HG02870 (cell line): ENCODE results near the gene APOC4.
"Not testable (repeated sequence)": the region's sequence is repeated elsewhere in the genome, so short reads cannot be mapped to it uniquely, and the experiment has no call there.

Source experiments
- ATAC-seq: cut with Tn5 transposase; IDR thresholded peaks from one replicate; pipeline ENCODE4 v1.9.1; 2021; ENCODE audit warnings: mild to moderate bottlenecking, moderate library complexity; ENCODE audit not compliant: unreplicated experiment

The APOC4 gene

GRCh38 chr19:44957526-44957925, 15.5 kb downstream of the APOC4 start:
- no peak for ATAC-seq

DNA sequence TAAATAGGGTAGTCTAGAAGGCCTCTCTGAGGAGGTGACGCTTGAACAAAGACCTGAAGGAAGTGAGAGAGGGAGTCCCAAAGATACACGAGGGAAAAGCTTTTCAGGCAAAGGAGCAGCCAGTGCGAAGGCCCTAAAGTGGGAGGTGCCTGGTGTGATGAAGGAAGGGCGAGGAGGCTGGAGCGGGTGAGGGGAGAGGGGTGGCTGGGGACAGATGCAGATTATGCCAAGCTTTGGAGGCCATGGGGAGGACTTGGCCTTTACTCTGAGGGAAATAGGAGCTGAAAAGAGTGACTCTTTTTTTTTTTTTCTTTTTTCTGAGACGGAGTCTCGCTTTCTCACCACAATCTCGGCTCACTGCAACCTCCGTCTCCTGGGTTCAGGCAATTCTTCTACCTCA, 16.1 kb downstream of the APOC4 start:
- ATAC-seq: no peak

DNA sequence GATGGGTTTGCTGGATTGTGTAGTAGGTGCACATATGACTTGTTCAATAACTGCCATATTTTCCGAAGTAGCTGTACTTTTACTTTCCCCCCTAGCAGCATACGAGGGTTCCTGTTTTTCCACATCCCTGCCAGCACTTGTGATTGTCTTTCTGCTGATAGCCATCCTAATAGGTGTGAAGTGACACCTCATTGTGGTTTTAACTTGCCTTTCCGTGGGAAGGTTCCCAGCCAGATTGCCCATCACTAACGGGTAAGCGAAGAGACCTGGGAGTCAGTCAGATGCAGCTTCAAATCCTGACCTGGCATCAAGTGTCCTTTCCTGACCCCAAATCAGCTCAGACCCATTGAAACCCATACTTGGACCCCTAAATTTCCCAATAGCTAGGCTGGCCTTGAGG, 17.7 kb downstream of the APOC4 start:
- no peak for ATAC-seq

GRCh38 chr19:44960906-44961728, 19.1 kb downstream of the APOC4 start:
- no peak for ATAC-seq

GRCh38 chr19:44961821-44962220, 19.8 kb downstream of the APOC4 start:
- no peak for ATAC-seq

- ATAC-seq: no peak
Measured at GRCh38 chr19:44968118-44968517, 26.1 kb downstream of the APOC4 start.

DNA sequence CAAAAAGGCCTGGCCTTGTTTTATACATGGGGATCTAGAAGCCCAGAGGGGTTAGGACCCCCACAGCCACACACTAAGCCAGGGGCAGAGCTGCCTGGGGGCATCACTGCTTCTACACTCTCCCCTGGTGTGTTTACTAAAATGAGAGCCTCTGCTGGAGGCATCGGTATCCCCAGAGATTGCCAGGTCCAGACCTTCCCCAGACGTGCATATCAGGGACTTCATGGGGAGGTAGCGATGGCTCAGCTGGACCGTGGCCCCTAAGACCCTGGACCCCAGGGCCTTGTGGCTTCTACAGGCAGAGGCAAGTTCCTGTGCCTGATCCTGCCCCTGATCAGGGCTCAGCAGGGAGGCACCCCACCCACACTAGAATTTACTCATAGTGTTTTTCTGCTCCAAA, 26.6 kb downstream of the APOC4 start:
- ATAC-seq: no peak

GRCh38 chr19:44969437-44969836, 27.4 kb downstream of the APOC4 start:
- no peak for ATAC-seq

DNA sequence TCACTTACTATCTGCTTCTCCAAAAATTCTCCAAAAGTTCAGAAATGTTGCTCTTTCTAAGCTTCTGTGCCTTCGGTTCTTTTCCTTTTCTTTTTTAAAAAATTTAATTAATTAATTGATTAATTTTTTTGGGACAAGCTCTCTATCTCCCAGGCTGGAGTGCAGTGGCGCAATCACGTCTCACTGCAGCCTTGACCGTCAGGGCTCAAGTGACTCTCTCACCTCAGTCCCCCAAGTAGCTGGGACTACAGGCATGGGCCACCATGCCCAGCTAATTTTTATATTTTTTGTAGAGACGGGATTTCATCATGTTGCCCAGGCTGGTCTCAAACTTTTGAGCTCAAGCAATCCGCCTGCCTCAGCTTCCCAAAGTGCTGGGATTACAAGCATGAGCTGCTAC, 29.4 kb downstream of the APOC4 start:
- ATAC-seq: not testable (repeated sequence)

GRCh38 chr19:44972802-44973201, 30.8 kb downstream of the APOC4 start:
- ATAC-seq: no peak

DNA sequence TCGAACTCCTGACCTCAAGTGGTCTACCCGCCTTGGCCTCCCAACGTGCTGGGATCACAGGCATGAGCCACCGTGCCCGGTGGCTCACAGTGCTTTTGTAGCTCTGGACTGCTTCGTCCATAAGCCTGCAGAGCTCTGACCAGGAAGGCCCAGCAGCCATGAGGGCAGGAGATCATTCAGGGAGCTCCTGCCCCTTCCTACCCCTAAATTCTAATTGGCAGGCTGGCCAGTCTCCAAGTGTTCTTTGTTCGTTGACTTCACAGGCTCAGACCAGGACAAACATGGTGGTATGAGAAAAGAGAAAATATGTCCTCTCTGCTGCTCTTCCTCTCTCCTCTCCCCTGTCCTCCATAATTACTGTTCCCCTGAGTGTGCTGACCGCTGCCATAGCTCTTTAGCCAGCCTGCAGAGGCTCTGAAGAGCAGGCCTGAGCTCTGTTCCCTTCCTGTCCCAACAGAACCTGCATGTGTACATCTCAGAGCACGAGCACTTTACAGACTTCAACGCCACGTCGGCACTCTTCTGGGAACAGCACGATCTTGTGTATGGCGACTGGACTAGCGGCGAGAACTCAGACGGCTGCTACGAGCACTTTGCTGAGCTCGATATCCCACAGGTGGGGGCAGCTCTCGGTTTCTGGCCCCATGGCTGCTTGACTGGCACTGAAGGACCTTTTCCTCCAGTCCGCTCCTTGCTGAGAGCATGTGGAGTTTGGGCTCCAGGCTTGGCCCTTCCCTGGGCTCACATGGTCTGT, 32.1 kb downstream of the APOC4 start:
- no peak for ATAC-seq

GRCh38 chr19:44974857-44975256, 32.8 kb downstream of the APOC4 start:
- no peak for ATAC-seq

- no peak for ATAC-seq
Measured at GRCh38 chr19:44975444-44975843, 33.4 kb downstream of the APOC4 start.

- no peak for ATAC-seq
Measured at GRCh38 chr19:44984005-44984404, 42.0 kb downstream of the APOC4 start.

GRCh38 chr19:44985445-44985844, 43.4 kb downstream of the APOC4 start:
- ATAC-seq: no peak

GRCh38 chr19:44986389-44986788, 44.4 kb downstream of the APOC4 start:
- no peak for ATAC-seq

GRCh38 chr19:44987148-44987675, 45.2 kb downstream of the APOC4 start:
- ATAC-seq: no peak

GRCh38 chr19:44988273-44988672, 46.2 kb downstream of the APOC4 start:
- ATAC-seq: no peak

DNA sequence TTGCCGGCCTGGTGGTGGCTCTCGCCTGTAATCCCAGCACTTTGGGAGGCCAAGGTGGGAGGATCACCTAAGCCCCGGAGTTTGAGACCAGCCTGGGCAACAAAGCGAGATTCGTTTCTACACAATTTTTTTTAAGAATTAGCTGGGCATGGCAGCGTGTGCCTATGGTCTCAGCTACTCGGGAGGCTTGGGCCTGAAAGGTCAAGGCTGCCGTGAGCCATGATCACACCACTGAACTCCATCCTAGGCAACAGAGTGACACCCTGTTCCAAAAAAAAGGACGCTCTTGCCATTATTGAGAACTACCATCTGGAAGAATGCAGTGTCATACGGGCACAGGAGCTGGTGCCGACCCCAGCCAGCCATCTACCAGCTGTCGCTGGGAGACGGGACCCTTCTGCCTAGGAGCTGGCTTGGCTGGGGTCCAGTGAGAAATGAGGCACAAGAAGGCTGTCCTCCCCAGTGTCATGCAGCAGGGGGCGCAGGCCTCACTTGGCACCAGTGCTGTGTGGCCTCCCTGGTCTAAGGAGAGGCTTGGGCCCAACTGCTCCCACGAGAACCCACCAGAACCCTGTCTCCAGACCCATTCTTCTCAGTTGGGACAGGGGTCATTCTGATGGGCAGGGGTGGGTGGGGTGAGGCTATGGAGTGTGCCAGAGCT, 47.0 kb downstream of the APOC4 start:
- no peak for ATAC-seq

DNA sequence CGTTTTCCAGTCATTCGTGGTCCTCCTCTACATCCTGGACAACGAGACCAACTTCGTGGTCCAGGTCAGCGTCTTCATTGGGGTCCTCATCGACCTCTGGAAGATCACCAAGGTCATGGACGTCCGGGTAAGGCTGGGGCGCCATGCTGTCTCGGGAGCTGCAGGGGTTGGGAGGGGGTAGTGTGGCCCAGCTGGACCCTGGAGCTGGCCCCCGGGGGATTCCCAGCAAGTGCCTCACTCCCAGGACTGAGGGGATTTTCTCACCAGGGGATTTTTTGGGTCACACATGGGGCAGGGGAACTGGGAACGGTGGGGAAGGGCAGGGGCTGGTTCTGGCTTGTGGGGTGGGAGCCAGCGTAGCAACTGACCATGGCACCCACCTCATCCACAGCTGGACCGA, 48.4 kb downstream of the APOC4 start:
- no peak for ATAC-seq

DNA sequence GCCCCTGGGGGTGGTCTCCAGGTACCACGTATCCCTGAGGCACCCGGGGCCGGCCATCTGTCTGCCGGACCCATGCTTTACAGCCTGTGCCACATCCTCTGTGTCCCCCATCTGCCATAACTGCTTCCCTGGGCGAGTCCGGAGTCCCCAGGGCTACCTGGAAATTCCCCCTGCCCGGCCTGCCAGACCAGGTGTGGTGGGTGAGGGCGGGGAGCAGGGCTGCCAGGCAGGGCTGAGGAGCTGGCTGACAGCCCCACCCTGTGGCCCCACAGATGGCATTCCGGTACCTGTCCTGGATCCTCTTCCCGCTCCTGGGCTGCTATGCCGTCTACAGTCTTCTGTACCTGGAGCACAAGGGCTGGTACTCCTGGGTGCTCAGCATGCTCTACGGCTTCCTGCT, 48.9 kb downstream of the APOC4 start:
- no peak for ATAC-seq
